GM18858 (cell line): ENCODE measurements around the gene NEK6.
"Not testable (repeated sequence)": the region's sequence is repeated elsewhere in the genome, so short reads cannot be mapped to it uniquely, and the experiment has no call there.

Source experiments
- ATAC-seq: cut with Tn5 transposase; IDR thresholded peaks from one replicate; pipeline ENCODE4 v1.9.1; 2021; ENCODE audit not compliant: unreplicated experiment

NEK6 gene

GRCh38 chr9:124225945-124226344 lies 31.8 kb upstream of the NEK6 start:
- no peak for ATAC-seq

- ATAC-seq, result no peak
Measured at GRCh38 chr9:124228516-124228915, 29.2 kb upstream of the NEK6 start.

- no peak for ATAC-seq
Measured at GRCh38 chr9:124231095-124231737, 26.5 kb upstream of the NEK6 start.

DNA sequence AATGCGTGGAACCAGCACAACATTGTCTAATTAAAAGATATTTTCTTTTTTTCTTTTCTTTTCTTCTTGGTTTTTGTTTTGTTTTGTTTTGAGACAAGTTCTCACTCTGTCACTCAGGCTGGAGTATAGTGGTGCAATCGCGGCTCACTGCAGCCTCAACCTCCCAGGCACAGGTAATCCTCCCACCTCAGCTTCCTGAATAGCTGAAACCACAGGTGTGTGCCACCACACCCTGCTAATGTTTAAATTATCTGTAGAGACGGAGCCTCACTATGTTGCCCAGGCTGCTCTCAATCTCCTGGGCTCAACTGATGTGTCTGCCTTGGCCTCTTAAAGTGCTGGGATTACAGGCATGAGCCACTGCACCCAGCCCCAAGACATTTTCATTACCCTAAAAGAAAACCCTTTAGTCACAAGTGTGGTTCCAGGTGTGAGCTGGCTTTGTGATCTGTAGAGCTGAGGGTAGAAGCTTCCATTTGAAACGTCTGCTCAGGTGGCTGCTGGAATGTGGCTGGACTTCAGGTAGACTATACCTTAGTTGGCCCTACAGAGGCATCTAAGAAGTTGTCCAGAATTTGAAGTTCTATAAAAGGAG lies 19.1 kb upstream of the NEK6 start:
- ATAC-seq, result no peak

GRCh38 chr9:124239249-124240073 lies 18.3 kb upstream of the NEK6 start:
- peak; percentile 79 for ATAC-seq

GRCh38 chr9:124242331-124243194 lies 15.2 kb upstream of the NEK6 start:
- no peak for ATAC-seq

GRCh38 chr9:124247393-124247792 lies 10.4 kb upstream of the NEK6 start:
- ATAC-seq, result not testable (repeated sequence)

DNA sequence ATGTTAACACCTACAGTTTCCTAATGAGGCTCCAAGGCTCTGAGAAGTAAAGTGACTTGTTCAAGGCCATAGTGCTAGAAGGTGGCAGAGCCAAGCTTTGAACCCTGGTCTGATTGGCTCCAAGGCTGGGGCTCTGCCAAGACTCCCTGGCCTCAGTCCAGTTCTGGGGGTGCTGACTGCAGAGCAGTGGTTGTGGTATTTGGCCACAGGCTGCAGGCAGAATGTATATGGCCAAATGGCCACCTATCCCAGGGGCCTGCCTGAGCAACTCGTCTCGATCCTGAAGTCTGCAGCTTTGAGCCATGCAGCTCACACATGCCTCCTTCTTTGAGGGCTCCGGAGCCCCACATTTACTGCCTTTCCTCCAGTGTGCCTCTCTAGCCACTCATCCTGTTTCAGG lies 9.7 kb upstream of the NEK6 start:
- ATAC-seq, result no peak

- no peak for ATAC-seq
Measured at GRCh38 chr9:124248960-124249359, 8.8 kb upstream of the NEK6 start.

- no peak for ATAC-seq
Measured at GRCh38 chr9:124251204-124251603, 6.5 kb upstream of the NEK6 start.

DNA sequence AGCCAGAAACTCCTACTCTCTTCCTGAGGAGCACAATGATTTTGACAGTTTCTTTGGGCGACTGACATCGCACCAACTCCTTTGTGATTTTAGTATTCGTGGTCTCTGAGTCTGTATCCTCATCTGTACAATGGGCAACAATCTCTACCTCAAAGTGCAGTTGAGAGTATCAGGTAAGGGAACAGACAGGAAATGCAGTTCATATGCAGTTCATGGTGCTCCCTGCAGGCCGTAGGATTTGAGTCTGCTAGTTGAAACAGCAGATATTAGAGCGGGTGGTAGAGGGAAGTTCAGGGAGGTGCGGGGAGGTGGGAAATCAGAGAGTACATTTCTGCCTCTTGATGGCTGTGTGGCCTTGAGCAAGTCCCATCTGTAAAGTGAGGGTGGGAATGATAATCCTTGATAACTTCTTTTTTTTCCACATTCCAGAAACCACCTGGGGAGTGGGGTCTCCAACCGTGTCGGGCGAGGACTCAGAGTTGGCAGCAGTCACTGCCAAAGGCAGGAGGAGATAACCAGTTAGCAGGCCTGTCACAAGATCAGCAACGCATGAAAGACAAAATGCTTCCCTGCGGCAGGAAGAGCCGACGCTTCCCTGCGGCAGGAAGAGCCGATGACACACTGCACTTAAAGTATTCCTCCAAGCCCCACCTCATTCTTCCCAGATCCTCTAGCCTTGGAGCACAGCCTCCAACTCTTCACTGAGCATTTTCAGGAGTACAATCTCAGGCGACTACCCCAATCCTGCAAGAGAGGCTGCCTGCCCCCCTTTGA lies 6.0 kb upstream of the NEK6 start:
- no peak for ATAC-seq

- ATAC-seq, result not testable (repeated sequence)
Measured at GRCh38 chr9:124252878-124253277, 4.9 kb upstream of the NEK6 start.

DNA sequence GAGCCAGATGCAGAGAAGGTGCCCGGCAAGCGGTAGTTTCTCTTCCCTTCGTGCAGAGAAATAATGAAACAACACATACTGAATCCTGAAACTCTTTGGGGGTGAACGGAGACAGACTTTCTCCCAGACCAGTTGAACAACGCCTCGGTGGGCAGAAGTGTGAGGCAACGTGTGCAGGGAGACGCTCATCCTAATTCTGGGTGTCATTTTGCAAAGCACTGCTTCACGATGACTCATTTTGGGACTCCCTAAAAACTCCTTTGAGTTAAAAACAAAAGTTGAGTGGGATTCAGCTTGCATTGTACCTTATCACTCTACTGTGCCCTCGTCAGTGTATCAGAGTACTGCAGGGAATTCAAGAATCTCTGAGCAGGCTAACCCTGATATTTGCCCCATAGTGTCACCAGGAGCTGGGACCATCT lies 3.5 kb upstream of the NEK6 start:
- peak; percentile 67 for ATAC-seq

- no peak for ATAC-seq
Measured at GRCh38 chr9:124255222-124255621, 2.5 kb upstream of the NEK6 start.

DNA sequence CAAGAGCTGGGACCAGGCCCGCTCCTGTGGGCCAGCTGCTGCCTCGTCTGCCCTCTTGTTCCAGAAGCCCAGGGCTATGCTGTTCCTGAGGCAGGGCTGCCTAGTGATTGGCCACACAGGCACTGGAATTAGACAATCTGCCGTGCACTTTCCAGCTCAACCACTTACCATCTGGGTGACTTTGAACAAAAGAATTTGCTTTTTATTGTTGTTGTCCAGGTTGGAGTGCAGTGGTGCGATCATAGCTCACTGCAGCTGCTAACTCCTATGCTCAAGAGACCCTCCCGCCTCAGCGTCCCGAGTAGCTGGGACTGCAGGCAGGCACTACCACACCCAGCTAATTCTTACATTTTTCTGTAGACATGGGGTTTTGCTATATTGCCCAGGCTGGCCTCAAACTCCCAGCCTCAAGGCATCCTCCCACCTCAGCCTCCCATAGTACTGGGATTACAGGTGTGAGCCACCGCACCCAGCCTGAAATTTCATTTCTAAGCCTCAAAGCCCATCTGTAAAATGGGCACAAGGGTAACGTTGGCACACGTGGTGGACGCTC lies 1.2 kb upstream of the NEK6 start:
- no peak for ATAC-seq

DNA sequence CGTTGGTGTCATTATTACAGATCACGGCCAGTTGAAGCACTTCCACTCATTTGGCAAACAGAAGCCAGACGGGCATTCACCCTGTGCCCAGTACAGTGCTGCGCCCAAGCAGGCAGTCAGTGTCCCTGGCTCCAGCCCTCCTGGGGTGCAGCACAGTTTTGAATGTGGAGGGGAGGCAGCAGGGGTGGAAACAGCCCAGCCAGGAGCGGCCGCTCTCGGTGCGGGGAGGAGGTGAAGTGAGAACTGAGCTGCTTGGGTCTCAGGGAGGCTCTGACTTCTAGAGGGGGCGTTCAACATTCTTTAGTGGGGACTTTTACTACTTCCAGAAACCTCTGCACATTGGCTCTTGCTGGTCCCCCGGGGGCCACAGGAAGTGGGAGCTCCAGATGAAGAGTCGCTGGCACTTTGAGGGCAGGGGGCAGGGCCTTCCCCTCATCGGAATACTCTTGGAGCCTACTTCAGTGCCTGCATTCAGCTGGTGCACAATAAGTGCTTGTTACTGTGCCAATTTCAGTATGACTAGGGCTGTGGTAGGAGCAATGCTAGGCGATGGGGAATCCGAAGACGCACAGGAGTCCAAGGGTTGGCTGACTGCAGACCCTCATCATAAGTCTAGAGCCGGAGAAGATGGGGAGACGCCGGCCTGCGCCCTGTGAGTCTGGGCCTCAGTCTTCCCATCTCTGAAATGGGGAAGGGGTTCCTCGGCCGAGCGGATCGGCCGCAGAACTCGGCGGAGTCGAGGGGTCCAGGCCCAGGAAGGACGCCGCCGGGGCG lies 492 bp upstream of the NEK6 start:
- ATAC-seq, result no peak

- ATAC-seq, result no peak
Measured at GRCh38 chr9:124258607-124259157, 933 bp downstream of the NEK6 start.

DNA sequence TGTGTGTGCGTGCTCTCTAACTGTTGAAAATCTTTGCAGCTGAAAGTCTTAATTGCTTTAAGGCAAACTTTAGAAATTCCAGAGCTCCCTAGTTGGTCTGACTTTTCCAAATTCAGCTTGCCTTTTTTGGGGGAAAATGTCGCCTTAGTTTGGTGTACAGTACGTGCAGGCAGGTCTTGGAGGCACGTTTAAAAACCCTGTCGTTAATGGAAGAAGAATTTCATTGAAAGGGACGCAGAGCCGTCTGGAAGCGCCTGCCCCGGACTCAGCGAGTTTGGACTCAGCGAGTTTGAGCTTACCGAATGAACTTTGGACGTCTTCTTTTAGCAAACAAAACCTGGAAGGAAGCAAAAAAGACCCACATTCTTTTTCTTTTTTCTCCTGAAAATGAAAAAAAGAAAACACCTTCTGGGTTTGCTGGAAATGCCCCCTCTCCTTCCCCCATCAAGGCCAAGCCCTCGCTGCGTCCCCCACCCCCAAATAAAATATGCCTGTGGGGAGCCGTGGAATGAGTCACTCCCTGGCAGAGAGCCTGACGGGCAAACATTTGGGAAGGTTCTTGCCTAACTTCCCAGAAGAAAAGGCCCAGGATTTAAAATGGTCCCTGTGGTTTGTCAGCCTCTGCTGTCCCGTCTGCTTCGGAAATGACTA lies 1.5 kb downstream of the NEK6 start:
- no peak for ATAC-seq
